Endothelial cell of umbilical vein (primary cell): Measurements from ENCODE around the gene WIZ.

Experiments used
- EZH2 ChIP-seq: IDR thresholded peaks from 2 replicates; pipeline ENCODE4 v1.6.1; 2012; ENCODE audit warnings: borderline replicate concordance, low read depth, mild to moderate bottlenecking, moderate library complexity, low read length, inconsistent platforms; ENCODE audit not compliant: severe bottlenecking
- FOS ChIP-seq: IDR thresholded peaks from 2 replicates; pipeline ENCODE4 v1.6.1; 2011; ENCODE audit warnings: mild to moderate bottlenecking, low read length, moderate library complexity, borderline replicate concordance; ENCODE audit not compliant: insufficient read depth
- GATA2 ChIP-seq: IDR thresholded peaks from 2 replicates; pipeline ENCODE4 v1.7.0; 2011; ENCODE audit warnings: low read depth, mild to moderate bottlenecking, moderate library complexity, mixed read lengths, low read length; ENCODE audit not compliant: insufficient read length, insufficient read depth
- JUN ChIP-seq: IDR thresholded peaks from 2 replicates; pipeline ENCODE4 v1.6.1; 2011; ENCODE audit warnings: borderline replicate concordance, low read depth; ENCODE audit not compliant: insufficient read length, insufficient read depth
- MAX ChIP-seq: IDR thresholded peaks from 2 replicates; pipeline ENCODE4 v1.6.1; 2011; ENCODE audit not compliant: insufficient read depth, insufficient read length
- MYC ChIP-seq: IDR thresholded peaks from one replicate; pipeline ENCODE4 v1.6.1; 2011; ENCODE audit warnings: mild to moderate bottlenecking, low read depth, low read length
- POLR2A ChIP-seq: IDR thresholded peaks from 2 replicates; pipeline ENCODE4 v1.6.1; 2012; ENCODE audit warnings: low read depth, mild to moderate bottlenecking, control low read depth, low read length
- POLR2AphosphoS5 ChIP-seq: IDR thresholded peaks from 2 replicates; pipeline ENCODE4 v1.6.1; 2012; ENCODE audit warnings: low read depth, mild to moderate bottlenecking, control low read depth, low read length, moderate library complexity; ENCODE audit not compliant: insufficient read depth
- TF ChIP-seq, protein P1 (sequence below), 2 donors: IDR thresholded peaks; 1 replicate in 1 of 2; 2 replicates in 1 of 2; pipeline ENCODE4 v1.5.1; 2011; ENCODE audit warnings: low read length in 2 of 2, mild to moderate bottlenecking in 2 of 2, moderate library complexity in 2 of 2, control low read depth in 1 of 2, inconsistent platforms in 1 of 2, low read depth in 1 of 2; ENCODE audit not compliant: insufficient read depth in 1 of 2; ENCODE audit errors: extremely low read depth in 1 of 2

GRCh38 chr19:15430526-15431120 is 19.1 kb downstream of the WIZ start:
- no peak for TF ChIP-seq JUN
- TF ChIP-seq, protein P1, sequence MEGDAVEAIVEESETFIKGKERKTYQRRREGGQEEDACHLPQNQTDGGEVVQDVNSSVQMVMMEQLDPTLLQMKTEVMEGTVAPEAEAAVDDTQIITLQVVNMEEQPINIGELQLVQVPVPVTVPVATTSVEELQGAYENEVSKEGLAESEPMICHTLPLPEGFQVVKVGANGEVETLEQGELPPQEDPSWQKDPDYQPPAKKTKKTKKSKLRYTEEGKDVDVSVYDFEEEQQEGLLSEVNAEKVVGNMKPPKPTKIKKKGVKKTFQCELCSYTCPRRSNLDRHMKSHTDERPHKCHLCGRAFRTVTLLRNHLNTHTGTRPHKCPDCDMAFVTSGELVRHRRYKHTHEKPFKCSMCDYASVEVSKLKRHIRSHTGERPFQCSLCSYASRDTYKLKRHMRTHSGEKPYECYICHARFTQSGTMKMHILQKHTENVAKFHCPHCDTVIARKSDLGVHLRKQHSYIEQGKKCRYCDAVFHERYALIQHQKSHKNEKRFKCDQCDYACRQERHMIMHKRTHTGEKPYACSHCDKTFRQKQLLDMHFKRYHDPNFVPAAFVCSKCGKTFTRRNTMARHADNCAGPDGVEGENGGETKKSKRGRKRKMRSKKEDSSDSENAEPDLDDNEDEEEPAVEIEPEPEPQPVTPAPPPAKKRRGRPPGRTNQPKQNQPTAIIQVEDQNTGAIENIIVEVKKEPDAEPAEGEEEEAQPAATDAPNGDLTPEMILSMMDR (IDR thresholded peaks at IDR 0.05; ENCODE audit: extremely low read depth in 1 of 2, insufficient read depth in 1 of 2, low read depth in 1 of 2, low read length in 2 of 2), result no peak
- TF ChIP-seq POLR2A, result no peak
- TF ChIP-seq EZH2, result no peak
- TF ChIP-seq FOS, result no peak
- no peak for TF ChIP-seq MAX
- TF ChIP-seq POLR2AphosphoS5, result no peak
- no peak for TF ChIP-seq GATA2
- no peak for TF ChIP-seq MYC
